ENCODE results near the gene CCDC69. TPM values are rescaled to one million over a fixed set of nuclear protein-coding genes. Genes with fewer than 3 reads are reported as not detected.

The CCDC69 gene
- 10 to 100 TPM; 34.8 to 44.8 TPM for total RNA-seq

GRCh38 chr5:151223447-151224264, at the start of gene CCDC69:
Gene CCDC69 (minus strand): TSS chr5:151224092. CDS start chr5:151223970, 122 bp downstream.
- TF ChIP-seq CTCF (IDR thresholded peaks at IDR 0.05): peak in 5 of 7 experiments; percentile 16 to 59 (median 37)
- TF ChIP-seq POLR2A (IDR thresholded peaks at IDR 0.05): peak; percentile 61 to 81 (median 76)
- ATAC-seq (peak; percentile 78), DNase-seq (peak; percentile 80 to 90 (median 82))
- H3K4me3 ChIP-seq: peak within 1 kb of the TSS; percentile 42 to 59
- intact Hi-C loops (cut with DNase I): no loop called here
- H3K9me3 ChIP-seq: no peaks in the 10 kb centered on the region
- H3K27me3 ChIP-seq: no peaks in the 10 kb centered on the region
- peak within 1 kb of the TSS; percentile 60 to 89 (median 82) for H3K27ac ChIP-seq
- peaks cover 39% of the 10 kb centered on the region for H3K4me1 ChIP-seq
- WGBS, 2 donors: 0 to 1% methylated on average over 12 to 58 of the region's 58 CpGs
- no peaks in the 10 kb centered on the region for H3K36me3 ChIP-seq (replicated peaks in 1 of 2; ENCODE audit: insufficient read depth in 1 of 2, low read depth in 2 of 2)

- intact Hi-C loops (cut with DNase I): no loop called here
These were observed 47.4 kb upstream of the CCDC69 start for GRCh38 chr5:151271336-151271735.

GRCh38 chr5:151270599-151270998, 46.7 kb upstream of the CCDC69 start:
- Histone ChIP-seq H3K9me3 (no peaks in the 10 kb centered on the region), H3K4me3 (no peak overlapping the region), H3K27ac (no peak overlapping the region), H3K27me3 (no peaks in the 10 kb centered on the region), H3K36me3 (replicated peaks in 1 of 2; ENCODE audit: insufficient read depth in 1 of 2, low read depth in 2 of 2) (peaks cover 2 to 7% of the 10 kb centered on the region in 2 donors), H3K4me1 (no peaks in the 10 kb centered on the region)
- 67 to 72% methylated on average over 1 of the region's 1 CpG for WGBS, 2 donors
- intact Hi-C loops (cut with DNase I): no loop called here
- ATAC-seq: no peak
- TF ChIP-seq POLR2A (IDR thresholded peaks at IDR 0.05) (no peak), CTCF (IDR thresholded peaks at IDR 0.05) (no peak)
- no peak for DNase-seq

More at GRCh38 chr5:151271336-151271735, 47.4 kb upstream of the CCDC69 start:
- H3K9me3 ChIP-seq: no peaks in the 10 kb centered on the region
- no peak overlapping the region for H3K4me3 ChIP-seq
- peaks cover 2 to 7% of the 10 kb centered on the region in 2 donors for H3K36me3 ChIP-seq (replicated peaks in 1 of 2; ENCODE audit: insufficient read depth in 1 of 2, low read depth in 2 of 2)
- H3K27me3 ChIP-seq: no peaks in the 10 kb centered on the region
- no peak for ATAC-seq
- no peak for DNase-seq
- TF ChIP-seq CTCF (IDR thresholded peaks at IDR 0.05) (no peak), POLR2A (IDR thresholded peaks at IDR 0.05) (no peak)
- H3K4me1 ChIP-seq: no peaks in the 10 kb centered on the region
- no peak overlapping the region for H3K27ac ChIP-seq

GRCh38 chr5:151267491-151268260, 43.8 kb upstream of the CCDC69 start:
- Histone ChIP-seq H3K4me1 (no peaks in the 10 kb centered on the region), H3K36me3 (replicated peaks in 1 of 2; ENCODE audit: insufficient read depth in 1 of 2, low read depth in 2 of 2) (peaks cover 2 to 7% of the 10 kb centered on the region in 2 donors), H3K27me3 (no peaks in the 10 kb centered on the region), H3K9me3 (no peaks in the 10 kb centered on the region), H3K27ac (no peak overlapping the region), H3K4me3 (no peak overlapping the region)
- DNase-seq: no peak
- no peak for TF ChIP-seq POLR2A (IDR thresholded peaks at IDR 0.05)
- TF ChIP-seq CTCF (IDR thresholded peaks at IDR 0.05): no peak
- intact Hi-C loops (cut with DNase I): no loop called here
- no peak for ATAC-seq
- WGBS, 2 donors: 88% methylated on average over 11 of the region's 11 CpGs

Measured in body of pancreas (tissue), 4 donors.